RPMI8226 (cell line): ENCODE measurements around the gene TBC1D2.
A peak's percentile ranks its signal among the peaks of the same experiment; 100 is the strongest.

Source experiments
- DNase-seq: peaks from one replicate; pipeline ENCODE4 v3.0.0-alpha.2; 2015

Gene TBC1D2

GRCh38 chr9:98211260-98211659 is 44.2 kb downstream of the TBC1D2 start:
- DNase-seq = no peak

GRCh38 chr9:98210435-98210834 is 45.0 kb downstream of the TBC1D2 start:
- DNase-seq = no peak

- DNase-seq = no peak
Measured at GRCh38 chr9:98209530-98209929, 45.9 kb downstream of the TBC1D2 start.

- DNase-seq = no peak
Measured at GRCh38 chr9:98208635-98209034, 46.8 kb downstream of the TBC1D2 start.

GRCh38 chr9:98207606-98208005 is 47.8 kb downstream of the TBC1D2 start:
- DNase-seq = no peak

GRCh38 chr9:98206754-98207153 is 48.7 kb downstream of the TBC1D2 start:
- DNase-seq = no peak

- no peak for DNase-seq
Measured at GRCh38 chr9:98204692-98205091, 50.8 kb downstream of the TBC1D2 start.

- DNase-seq = no peak
Measured at GRCh38 chr9:98203153-98203552, 52.3 kb downstream of the TBC1D2 start.

- no peak for DNase-seq
Measured at GRCh38 chr9:98202252-98202651, 53.2 kb downstream of the TBC1D2 start.

GRCh38 chr9:98201749-98202148 is 53.7 kb downstream of the TBC1D2 start:
- DNase-seq = no peak

GRCh38 chr9:98201102-98201501 is 54.3 kb downstream of the TBC1D2 start:
- DNase-seq = no peak

- DNase-seq = no peak
Measured at GRCh38 chr9:98199388-98200033, 55.9 kb downstream of the TBC1D2 start.

GRCh38 chr9:98195671-98196070 is 59.8 kb downstream of the TBC1D2 start:
- DNase-seq = no peak

- no peak for DNase-seq
Measured at GRCh38 chr9:98193336-98193944, 62.0 kb downstream of the TBC1D2 start.

GRCh38 chr9:98192503-98193335 is 62.7 kb downstream of the TBC1D2 start, which contains the start of gene CORO2A:
Gene CORO2A (minus strand): TSS chr9:98192637. CDS start chr9:98157660, 34,977 bp downstream.
- DNase-seq = peak; percentile 61

GRCh38 chr9:98191671-98192502 is 63.6 kb downstream of the TBC1D2 start:
- no peak for DNase-seq

- no peak for DNase-seq
Measured at GRCh38 chr9:98191181-98191608, 64.3 kb downstream of the TBC1D2 start.

GRCh38 chr9:98190757-98191105 is 64.7 kb downstream of the TBC1D2 start:
- no peak for DNase-seq

GRCh38 chr9:98189412-98189811 is 66.0 kb downstream of the TBC1D2 start:
- no peak for DNase-seq

GRCh38 chr9:98187926-98188325 is 67.5 kb downstream of the TBC1D2 start:
- DNase-seq = no peak

- no peak for DNase-seq
Measured at GRCh38 chr9:98186236-98186635, 69.2 kb downstream of the TBC1D2 start.

GRCh38 chr9:98185611-98186171 is 69.8 kb downstream of the TBC1D2 start:
- DNase-seq = no peak
